ENCODE data around the gene GPR152.

The GPR152 gene

DNA sequence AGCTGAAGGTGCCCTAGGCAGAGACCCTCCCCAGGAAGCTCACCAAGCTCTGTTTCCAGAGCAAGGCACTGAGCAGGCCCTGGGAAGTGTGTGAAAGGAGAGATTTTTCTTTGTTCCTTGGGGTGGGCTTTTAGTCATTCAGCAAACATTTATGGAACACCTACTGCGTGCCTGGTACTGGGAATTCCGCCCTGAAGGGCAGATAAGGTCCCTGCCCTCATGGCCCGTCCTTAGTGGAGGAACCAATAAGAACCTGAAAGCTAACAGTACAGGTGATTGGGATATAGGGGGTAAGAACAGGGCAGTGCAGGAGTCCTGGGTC, 12.6 kb upstream of the GPR152 start:
- peak; percentile 46 for DNase-seq (ENCODE audit: low spot score)

DNA sequence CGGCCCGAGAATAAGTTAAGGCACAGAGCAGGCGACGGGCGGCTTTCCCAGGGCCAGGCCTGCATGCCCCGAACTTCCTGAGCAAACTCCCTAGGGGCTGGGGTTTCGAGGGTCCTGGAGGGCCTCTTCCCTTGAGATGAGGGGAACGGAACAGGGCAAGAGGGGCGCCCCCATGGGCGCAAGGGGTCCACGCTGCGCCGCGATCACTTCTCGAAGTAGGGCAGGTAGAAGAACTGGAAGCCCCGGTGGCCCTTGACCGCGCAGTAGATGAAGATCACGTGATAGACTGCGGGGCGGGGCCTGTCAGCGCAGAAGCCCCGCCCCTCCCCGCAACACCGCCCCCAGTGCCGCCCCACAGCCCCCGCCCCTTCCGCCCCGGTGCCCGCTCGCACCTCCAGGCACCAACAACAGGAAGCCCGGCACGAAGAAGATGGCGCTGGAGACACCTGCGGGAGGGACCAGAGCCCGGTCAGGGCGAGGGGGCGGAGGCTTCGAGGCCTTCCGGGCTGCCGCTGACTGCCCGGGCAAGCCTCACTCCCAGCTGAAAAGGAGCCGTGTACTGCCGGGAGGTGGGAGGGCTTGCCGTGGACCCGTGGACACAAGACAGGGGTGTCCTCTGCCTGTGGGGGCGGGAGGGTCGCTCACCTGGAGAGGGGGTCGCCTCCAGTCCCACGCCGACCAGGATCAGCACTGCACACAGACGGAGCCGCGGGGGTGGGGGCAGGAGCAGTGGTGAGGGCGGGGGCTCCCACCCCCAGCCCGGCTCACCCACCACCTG, 12.1 kb upstream of the GPR152 start:
- DNase-seq (ENCODE audit: low spot score): peak; percentile 94

DNA sequence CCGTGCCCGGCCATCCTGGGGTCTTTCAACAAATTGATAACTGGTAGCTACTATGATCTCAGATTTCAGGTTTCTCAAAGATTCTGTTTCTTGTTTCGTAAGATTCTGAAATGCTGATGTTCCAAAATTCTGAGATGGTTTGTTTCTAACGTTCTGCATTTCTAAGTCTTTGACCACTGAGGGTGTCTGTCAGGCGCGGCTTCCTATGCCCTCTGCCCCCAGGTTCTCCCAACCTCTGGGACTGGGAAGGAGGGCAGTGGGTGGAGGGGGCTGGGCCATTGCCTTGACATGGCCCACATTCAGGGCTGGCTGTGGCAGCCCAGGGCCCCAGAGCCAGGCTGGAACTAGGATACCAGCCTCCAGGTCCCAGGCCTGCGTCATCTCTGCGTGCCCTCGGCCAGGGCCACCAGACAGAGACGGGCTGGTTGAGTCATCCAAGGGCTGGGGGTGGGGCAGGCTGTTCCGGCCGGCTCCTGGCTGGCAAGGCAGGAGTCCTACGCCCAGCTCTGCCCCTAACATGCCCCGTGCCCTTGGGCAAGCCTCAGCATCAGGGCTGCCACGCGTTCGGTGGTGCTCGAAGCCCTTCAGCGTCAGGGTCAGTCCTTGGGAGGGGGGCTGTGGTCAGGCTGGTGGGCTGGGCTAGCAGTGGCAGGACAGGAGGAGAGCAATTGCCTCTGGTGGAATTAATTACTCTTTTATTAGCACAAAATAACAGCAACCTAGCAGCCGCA, 11.3 kb upstream of the GPR152 start:
- peak; percentile 85 for DNase-seq (ENCODE audit: low spot score)

DNA sequence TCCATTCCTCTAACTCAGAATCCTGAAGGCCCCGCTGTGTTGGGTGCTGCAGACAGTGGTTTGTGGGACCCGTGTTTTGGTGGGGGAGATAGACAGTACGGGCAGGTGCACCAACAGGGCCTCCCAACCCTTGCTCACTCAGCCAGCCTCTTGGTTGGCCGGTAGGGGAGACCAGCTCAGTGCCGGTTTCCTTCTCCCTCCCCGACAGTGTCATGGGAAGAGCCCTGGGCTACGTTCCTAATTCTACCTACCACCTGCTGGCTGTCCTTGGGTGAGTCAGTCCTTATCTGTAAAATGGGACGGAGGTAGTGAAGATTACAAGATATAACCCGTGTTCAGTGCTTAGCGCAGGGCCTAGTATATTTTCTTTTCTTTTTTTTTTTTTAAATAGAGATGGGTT, 10.7 kb upstream of the GPR152 start:
- DNase-seq (ENCODE audit: low spot score): no peak

DNA sequence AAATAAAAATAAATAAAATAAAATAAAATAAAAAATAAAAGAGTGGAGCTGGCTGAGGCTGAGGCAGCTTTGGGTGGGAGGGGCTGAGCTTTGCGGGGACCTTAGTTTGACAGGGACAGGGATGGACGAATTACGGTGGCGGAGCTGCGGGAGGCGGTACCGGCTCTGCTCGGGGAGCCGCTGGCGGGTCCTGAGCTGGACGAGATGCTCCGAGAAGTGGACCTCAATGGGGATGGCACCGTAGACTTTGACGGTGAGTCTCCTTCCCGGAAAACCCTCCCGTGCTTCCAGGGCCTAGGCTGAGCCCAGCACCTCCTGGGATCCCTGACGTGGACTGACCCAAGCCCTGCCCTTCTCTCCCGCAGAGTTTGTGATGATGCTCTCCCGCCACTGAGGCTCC, 5.7 kb upstream of the GPR152 start:
- no peak for DNase-seq (ENCODE audit: low spot score)

- no peak for DNase-seq (ENCODE audit: low spot score)
Measured at GRCh38 chr11:67457453-67457852, 4.9 kb upstream of the GPR152 start.

DNA sequence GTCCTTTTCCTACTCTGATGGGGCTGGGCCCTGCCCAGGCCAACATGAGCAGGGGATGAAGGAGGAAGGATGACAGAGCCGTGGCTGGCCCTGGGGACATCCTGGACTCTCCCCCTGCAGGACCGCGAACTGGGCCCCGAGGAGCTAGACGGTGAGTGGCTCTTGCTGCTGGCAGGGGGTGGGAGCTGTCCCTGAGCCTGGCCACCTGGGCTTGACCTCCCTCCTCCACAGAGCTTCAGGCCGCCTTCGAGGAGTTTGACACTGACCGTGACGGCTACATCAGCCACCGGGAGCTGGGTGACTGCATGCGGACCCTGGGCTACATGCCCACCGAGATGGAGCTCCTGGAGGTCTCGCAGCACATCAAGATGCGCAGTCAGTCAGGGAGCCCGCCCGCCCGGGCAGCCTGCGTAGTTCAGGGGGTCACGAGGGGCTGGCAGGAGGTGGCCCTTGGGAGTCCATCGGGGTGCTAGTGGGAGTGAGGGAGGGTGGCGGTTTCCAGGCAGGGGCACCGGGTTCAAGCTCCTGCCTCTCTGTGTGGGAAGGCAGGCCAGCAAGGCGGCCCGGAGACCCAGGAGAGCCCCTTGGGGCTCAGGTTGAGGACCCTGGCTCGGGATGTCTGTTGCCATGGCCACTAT, 3.7 kb upstream of the GPR152 start:
- DNase-seq (ENCODE audit: low spot score): no peak

- DNase-seq (ENCODE audit: low spot score): no peak
Measured at GRCh38 chr11:67455054-67455453, 2.5 kb upstream of the GPR152 start, which contains the start of gene CABP4. Gene CABP4, plus strand, starts transcription at chr11:67455354. Its CDS starts 70 bp downstream, at chr11:67455424.

DNA sequence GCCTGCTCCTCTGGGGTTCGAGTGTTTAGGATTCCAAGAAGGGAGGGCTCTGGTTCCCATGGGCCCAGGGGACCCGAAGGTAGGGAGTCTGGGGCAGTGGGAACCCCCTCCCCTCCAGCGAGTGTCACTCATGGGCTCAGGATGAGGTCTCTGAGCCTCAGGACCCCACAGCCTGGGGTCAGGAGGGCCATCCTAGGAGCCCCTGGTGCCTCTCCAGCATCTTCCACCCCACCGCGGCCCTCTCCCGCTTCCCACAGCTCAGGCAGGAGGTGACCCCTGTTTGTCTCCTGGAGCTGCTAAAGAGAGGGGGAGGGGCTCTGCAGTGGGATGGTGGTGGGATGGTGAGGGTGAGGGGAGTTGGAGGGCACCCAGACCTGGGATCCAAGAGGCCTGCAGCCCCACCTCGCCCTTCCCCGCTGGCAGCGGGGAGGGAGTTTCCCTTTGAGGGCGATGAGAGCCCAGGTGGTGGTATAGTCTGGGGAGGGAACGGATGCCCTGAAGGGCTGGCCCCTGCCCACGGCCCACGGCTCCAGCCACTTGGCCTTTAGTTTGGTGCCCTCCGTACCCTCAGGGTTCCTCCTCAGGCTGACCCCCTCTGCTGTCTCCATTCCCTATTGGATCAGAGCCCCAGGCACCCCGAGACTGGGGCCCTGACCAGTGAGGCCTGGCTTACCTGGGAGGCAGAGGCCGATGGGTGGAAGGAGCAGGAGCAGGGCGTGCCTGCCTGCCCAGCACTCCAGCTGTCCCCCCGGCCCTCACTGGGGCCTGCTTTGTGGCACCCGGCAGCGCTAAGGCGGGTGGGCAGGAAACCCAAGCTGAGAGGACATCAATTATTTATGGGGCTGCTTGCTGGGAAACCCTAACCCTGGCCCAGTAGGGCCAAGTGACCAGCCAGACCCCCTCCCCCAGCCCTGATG, 1.5 kb upstream of the GPR152 start:
- DNase-seq (ENCODE audit: low spot score): no peak

GRCh38 chr11:67451658-67451976, 912 bp downstream of the GPR152 start:
- no peak for DNase-seq (ENCODE audit: low spot score)

DNA sequence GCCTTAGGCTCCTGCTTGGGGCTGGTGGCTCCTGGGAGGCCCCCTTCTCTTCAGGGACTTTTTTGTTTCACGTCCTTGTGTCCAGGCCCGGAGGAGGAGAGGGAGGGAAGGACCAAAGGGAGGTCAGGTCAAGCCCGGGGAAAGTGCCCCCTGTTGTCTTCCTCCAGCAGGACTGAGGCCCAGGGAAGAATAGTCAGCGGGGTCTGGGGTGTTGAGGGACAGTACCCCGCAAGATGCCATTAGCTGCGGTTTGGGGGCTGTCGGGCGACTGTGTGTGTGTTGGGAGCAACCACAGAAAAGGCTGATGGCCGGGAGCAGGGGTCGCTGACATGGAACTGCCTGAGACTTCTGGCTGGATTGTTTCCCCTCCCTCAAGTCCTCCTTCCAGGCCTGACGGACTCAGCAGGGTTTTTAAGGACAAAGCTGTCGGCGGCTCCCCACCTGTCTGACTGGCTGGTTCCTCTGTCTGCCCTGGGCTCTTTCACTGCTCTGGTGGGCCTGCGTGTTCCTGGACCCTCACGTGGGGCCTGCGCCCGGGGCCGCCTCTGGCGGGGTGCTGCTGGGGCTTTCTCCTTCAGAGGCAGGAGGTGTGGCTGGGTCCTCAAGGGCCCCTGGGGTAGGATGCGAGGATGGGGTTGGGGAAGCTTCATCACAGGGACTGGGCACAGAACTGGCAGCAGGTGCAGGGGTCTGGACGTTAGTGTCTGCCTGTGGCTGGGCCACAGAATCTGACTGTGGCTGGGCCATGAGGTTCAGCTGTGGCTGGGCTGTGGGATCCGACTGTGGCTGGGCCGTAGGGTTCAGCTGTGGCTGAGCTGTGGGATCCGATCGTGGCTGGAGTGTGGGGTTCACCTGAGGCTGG, 1.5 kb downstream of the GPR152 start:
- DNase-seq (ENCODE audit: low spot score): no peak

- DNase-seq (ENCODE audit: low spot score): no peak
Measured at GRCh38 chr11:67449116-67449844, 3.2 kb downstream of the GPR152 start.

DNA sequence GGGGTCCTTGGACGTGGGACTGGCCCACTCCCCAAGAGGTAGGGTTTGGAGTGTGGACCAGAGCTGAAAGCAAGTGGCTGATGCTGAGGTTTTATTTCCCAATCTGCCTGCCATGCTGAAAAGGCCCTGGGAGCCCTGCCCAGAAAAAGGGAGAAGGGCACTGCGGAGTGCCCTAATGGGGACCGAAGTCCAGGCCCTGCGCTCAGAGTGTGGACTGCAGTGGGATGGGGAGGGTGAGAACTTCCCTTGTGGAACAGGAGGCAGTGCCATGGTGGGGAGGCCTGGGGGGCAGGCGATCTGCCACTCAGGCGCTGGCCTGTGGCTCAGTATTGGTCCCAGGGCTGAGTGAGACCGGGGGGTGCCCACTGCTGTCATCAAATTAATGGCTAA, 4.3 kb downstream of the GPR152 start:
- DNase-seq (ENCODE audit: low spot score): no peak

DNA sequence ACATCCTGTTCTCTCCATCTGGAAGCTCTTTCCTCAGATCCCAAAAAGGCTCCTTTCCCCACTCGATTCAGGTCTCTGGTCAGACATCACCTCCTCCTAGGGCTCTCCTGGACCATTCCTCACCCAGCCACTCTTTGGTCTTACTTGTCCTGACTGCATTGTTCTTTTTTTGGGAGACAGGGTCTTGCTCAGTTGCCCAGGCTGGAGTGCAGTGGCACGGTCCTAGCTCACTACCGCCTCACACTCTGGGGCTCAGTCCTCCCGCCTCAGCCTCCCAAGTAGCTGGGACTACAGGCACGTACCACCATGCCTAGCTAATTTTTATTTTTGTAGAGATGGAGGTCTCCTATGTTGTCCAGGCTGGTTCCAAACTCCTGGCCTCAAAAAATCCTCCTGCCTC, 7.0 kb downstream of the GPR152 start:
- DNase-seq (ENCODE audit: low spot score): no peak

GRCh38 chr11:67442504-67443404, 9.8 kb downstream of the GPR152 start:
- DNase-seq (ENCODE audit: low spot score): no peak

DNA sequence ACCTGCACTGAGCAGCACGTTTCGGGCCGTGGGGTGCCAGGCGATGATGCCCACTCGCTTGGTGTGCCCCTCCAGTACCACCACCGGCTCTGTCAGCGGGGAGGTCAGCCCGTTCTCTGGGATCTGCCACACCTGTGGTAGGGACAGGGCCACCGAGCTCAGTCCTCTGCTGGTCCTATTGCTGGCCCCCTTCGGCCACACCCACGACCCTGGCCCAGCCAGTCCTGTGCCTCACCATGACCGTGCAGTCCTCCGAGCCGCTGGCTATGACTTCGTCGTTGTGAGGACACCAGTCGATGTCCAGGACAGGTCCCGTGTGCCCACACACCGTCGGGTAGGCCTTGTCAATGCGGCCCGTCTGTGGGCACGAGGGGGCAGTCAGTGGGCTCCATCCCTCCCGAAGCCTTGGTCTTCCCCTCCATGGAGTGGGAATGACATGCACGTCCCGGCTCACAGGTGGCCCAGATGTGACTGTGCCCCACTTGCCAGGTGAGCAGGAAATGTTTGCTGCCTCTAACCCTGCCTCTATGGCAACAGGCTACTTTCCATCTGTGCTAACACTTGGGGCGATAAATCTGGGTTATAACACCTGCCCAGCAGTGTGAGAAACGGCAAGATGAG, 10.7 kb downstream of the GPR152 start:
- no peak for DNase-seq (ENCODE audit: low spot score)

DNA sequence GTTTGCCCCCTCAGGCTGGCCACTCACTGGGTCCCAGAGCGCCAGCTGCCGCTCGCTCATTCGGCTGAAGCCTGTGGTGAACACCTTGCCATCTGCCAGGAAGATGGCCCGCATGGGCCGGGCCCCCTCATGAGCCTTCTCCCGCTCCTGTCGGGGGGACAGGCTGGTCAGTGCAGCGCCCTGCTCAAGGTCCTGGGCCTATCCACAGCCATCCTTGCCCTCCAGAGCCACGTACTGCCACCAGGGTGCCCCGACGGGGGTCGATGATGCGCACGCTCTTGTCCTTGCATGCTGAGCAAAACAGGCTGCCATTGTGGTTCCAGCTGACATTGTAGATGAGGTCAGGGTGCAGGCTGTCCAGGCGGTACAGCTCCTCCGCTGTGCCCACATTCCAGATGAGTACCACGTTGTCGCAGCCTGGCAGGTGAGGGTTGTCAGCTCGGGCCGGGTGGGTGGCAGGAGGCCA, 11.4 kb downstream of the GPR152 start:
- DNase-seq (ENCODE audit: low spot score): no peak

- no peak for DNase-seq (ENCODE audit: low spot score)
Measured at GRCh38 chr11:67440229-67441097, 12.1 kb downstream of the GPR152 start.

All from kidney tubule cell (primary cell).